WTC11 (cell line): ENCODE results near the gene COA8. TPM values are rescaled to one million over a fixed set of nuclear protein-coding genes. Genes with fewer than 3 reads are reported as not detected.

Experiments used
- ATAC-seq: fragments of 200-7000 bp; cut with Tn5 transposase; 2 replicates; pipeline ENCODE4 v1.10.0; 2021; ENCODE audit warnings: mild to moderate bottlenecking, moderate library complexity
- CTCF ChIA-PET: fragments of 300-600 bp; sonication (Branson Sonifier 250); formaldehyde crosslinking; loops from one replicate; lab custom pipeline; 2021; ENCODE audit warnings: antibody characterized with exemption; lab: Charles Lee
- POLR2A ChIA-PET: fragments of 350-600 bp; sonication (Branson Sonifier 250); formaldehyde crosslinking; loops from one replicate; lab custom pipeline; 2021; ENCODE audit warnings: antibody characterized with exemption; lab: Charles Lee
- DNase-seq: peaks from one replicate; pipeline ENCODE4 v3.0.0; 2021; ENCODE audit warnings: low spot score
- H3K27ac Mint-ChIP-seq: 2 replicates; pipeline ENCODE4 v1.8.0; 2021; ENCODE audit warnings: mixed read lengths
- H3K27me3 Mint-ChIP-seq: 2 replicates; pipeline ENCODE4 v1.8.0; 2021; ENCODE audit warnings: low read depth, mild to moderate bottlenecking, moderate library complexity, mixed read lengths
- H3K36me3 Mint-ChIP-seq: 2 replicates; pipeline ENCODE4 v1.8.0; 2021; ENCODE audit warnings: mixed read lengths
- H3K4me1 Mint-ChIP-seq: 2 replicates; pipeline ENCODE4 v1.8.0; 2022; ENCODE audit warnings: mixed read lengths
- H3K4me3 Mint-ChIP-seq: 2 replicates; pipeline ENCODE4 v1.8.0; 2021; ENCODE audit warnings: mild to moderate bottlenecking, moderate library complexity, mixed read lengths
- H3K9me3 Mint-ChIP-seq: 2 replicates; pipeline ENCODE4 v1.8.0; 2021; ENCODE audit warnings: mixed read lengths
- ARID4B ChIP-seq: sonication (generic); formaldehyde crosslinking; IDR thresholded peaks from 2 replicates; pipeline ENCODE4 v1.8.0; 2023; ENCODE audit warnings: missing genetic modification reagents, mild to moderate bottlenecking, borderline replicate concordance
- ATF3 ChIP-seq: sonication (generic); formaldehyde crosslinking; conservative IDR thresholded peaks from 2 replicates; pipeline ENCODE4 v1.8.1; 2022; ENCODE audit warnings: mild to moderate bottlenecking, missing genetic modification reagents
- FOXP1 ChIP-seq: sonication (generic); formaldehyde crosslinking; IDR thresholded peaks from 2 replicates; pipeline ENCODE4 v1.8.0; 2022; ENCODE audit warnings: missing genetic modification reagents, mild to moderate bottlenecking, moderate library complexity, borderline replicate concordance
- GRHL2 ChIP-seq: fragments of 250-450 bp; sonication (Bioruptor Pico); IDR thresholded peaks from 2 replicates; pipeline ENCODE4 v1.8.0; 2022; ENCODE audit warnings: mild to moderate bottlenecking, moderate library complexity; ENCODE audit not compliant: insufficient replicate concordance, severe bottlenecking
- GTF2I ChIP-seq: fragments of 250-450 bp; sonication (Bioruptor Pico); conservative IDR thresholded peaks from 2 replicates; pipeline ENCODE4 v1.4.0; 2021; ENCODE audit warnings: mild to moderate bottlenecking
- HMGXB4 ChIP-seq: sonication (generic); formaldehyde crosslinking; IDR thresholded peaks from 2 replicates; pipeline ENCODE4 v1.8.1; 2023; ENCODE audit warnings: mild to moderate bottlenecking, moderate library complexity, missing genetic modification reagents
- IRF2 ChIP-seq: sonication (generic); formaldehyde crosslinking; IDR thresholded peaks from 2 replicates; pipeline ENCODE4 v1.8.0; 2022; ENCODE audit warnings: low read depth, missing genetic modification reagents, borderline replicate concordance
- JAZF1 ChIP-seq: fragments of 250-450 bp; sonication (Bioruptor Pico); IDR thresholded peaks from 2 replicates; pipeline ENCODE4 v1.9.0; 2021; ENCODE audit warnings: moderate library complexity, mild to moderate bottlenecking, inconsistent platforms
- KAT7 ChIP-seq: sonication (generic); formaldehyde crosslinking; IDR thresholded peaks from 2 replicates; pipeline ENCODE4 v1.8.1; 2023; ENCODE audit warnings: missing genetic modification reagents, mild to moderate bottlenecking, borderline replicate concordance
- MYBL2 ChIP-seq: sonication (generic); formaldehyde crosslinking; IDR thresholded peaks from 2 replicates; pipeline ENCODE4 v1.8.1; 2023; ENCODE audit warnings: mild to moderate bottlenecking, moderate library complexity, missing genetic modification reagents
- NFYB ChIP-seq: sonication (generic); formaldehyde crosslinking; conservative IDR thresholded peaks from 2 replicates; pipeline ENCODE4 v1.8.0; 2022; ENCODE audit warnings: low read depth, missing genetic modification reagents
- PRDM15 ChIP-seq: sonication (generic); formaldehyde crosslinking; IDR thresholded peaks from 2 replicates; pipeline ENCODE4 v1.8.0; 2022; ENCODE audit warnings: missing genetic modification reagents
- PREB ChIP-seq: sonication (generic); formaldehyde crosslinking; IDR thresholded peaks from 2 replicates; pipeline ENCODE4 v1.8.1; 2022; ENCODE audit warnings: mild to moderate bottlenecking, missing genetic modification reagents, moderate library complexity, borderline replicate concordance
- SMAD3 ChIP-seq: sonication (generic); formaldehyde crosslinking; IDR thresholded peaks from 2 replicates; pipeline ENCODE4 v1.8.0; 2022; ENCODE audit warnings: missing genetic modification reagents, mild to moderate bottlenecking, borderline replicate concordance
- SMAD4 ChIP-seq: sonication (generic); formaldehyde crosslinking; IDR thresholded peaks from 2 replicates; pipeline ENCODE4 v1.8.0; 2022; ENCODE audit warnings: mild to moderate bottlenecking, missing genetic modification reagents
- STAT6 ChIP-seq: sonication (generic); formaldehyde crosslinking; conservative IDR thresholded peaks from 2 replicates; pipeline ENCODE4 v1.8.1; 2023; ENCODE audit warnings: mild to moderate bottlenecking, low read depth, missing genetic modification reagents, moderate library complexity
- ZBTB21 ChIP-seq: sonication (generic); formaldehyde crosslinking; IDR thresholded peaks from 2 replicates; pipeline ENCODE4 v1.8.1; 2023; ENCODE audit warnings: mild to moderate bottlenecking, missing genetic modification reagents, borderline replicate concordance
- ZNF416 ChIP-seq: fragments of 250-450 bp; sonication (Bioruptor Pico); IDR thresholded peaks from 2 replicates; pipeline ENCODE4 v1.9.0; 2021; ENCODE audit warnings: mild to moderate bottlenecking, inconsistent platforms
- total RNA-seq: library from RNA; stranded (reverse); gene quantifications from 3 replicates; pipeline ENCODE4 v1.2.3, GENCODE V29; 2021

The COA8 gene
- total RNA-seq, 1 experiment from 2014 or later = 36.4 TPM

GRCh38 chr14:103533137-103533998 lies 29.4 kb upstream of the COA8 start (continued):
- no peak for TF ChIP-seq GRHL2 (CRISPR knock-in tag)
- no peak for TF ChIP-seq FOXP1 (CRISPR knock-in tag)
- no peak for TF ChIP-seq STAT6 (CRISPR knock-in tag)
- TF ChIP-seq MYBL2 (CRISPR knock-in tag) = no peak
- TF ChIP-seq ZNF416 (CRISPR knock-in tag) = no peak
- TF ChIP-seq PRDM15 (CRISPR knock-in tag) = no peak
- TF ChIP-seq GTF2I (CRISPR knock-in tag) = no peak

- H3K36me3 Mint-ChIP-seq = no peaks in the 10 kb centered on the region
- TF ChIP-seq SMAD4 (no peak), ZBTB21 (CRISPR knock-in tag) (no peak), SMAD3 (CRISPR knock-in tag) (no peak), ATF3 (CRISPR knock-in tag) (no peak), MYBL2 (CRISPR knock-in tag) (no peak), ARID4B (CRISPR knock-in tag) (no peak), IRF2 (CRISPR knock-in tag) (no peak), PREB (CRISPR knock-in tag) (no peak), KAT7 (CRISPR knock-in tag) (no peak), NFYB (CRISPR knock-in tag) (no peak), HMGXB4 (CRISPR knock-in tag) (no peak), GRHL2 (CRISPR knock-in tag) (no peak), JAZF1 (CRISPR knock-in tag) (no peak), FOXP1 (CRISPR knock-in tag) (no peak)
- POLR2A ChIA-PET = no interaction called here
- H3K4me3 Mint-ChIP-seq = no peak overlapping the region
- H3K27ac Mint-ChIP-seq = no peak overlapping the region
- no peaks in the 10 kb centered on the region for H3K9me3 Mint-ChIP-seq
- no peak for ATAC-seq
- CTCF ChIA-PET = interaction anchor here (1.9 to 21.0 kb wide), 2 partner anchors 8 to 15 kb away, joined by 6 to 455 read pairs; partner anchors contain the start of gene CKB
- peaks cover 11% of the 10 kb centered on the region for H3K4me1 Mint-ChIP-seq
- no peaks in the 10 kb centered on the region; the same call in 1 of the 2 replicates for H3K27me3 Mint-ChIP-seq
- no peak for DNase-seq
These were observed 28.7 kb upstream of the COA8 start for GRCh38 chr14:103533999-103534575.
